Stimulated activated effector memory CD8-positive, alpha-beta T cell treated with anti-CD3 and anti-CD28 coated beads, Interleukin-12 subunit alpha, Interleukin-12 subunit beta, amount 100 ng/mL, for 72 hours (primary cell): ENCODE measurements around the gene C2CD2.
"Not testable (repeated sequence)": the region's sequence is repeated elsewhere in the genome, so short reads cannot be mapped to it uniquely, and the experiment has no call there.

Experiments used
- ATAC-seq: fragments of 150-1000 bp; cut with Tn5 transposase; 2 replicates; pipeline ENCODE4 v1.10.0; 2021
- DNase-seq, 2 donors: peaks; one replicate each; pipeline ENCODE4 v3.0.0; 2021 to 2022; ENCODE audit warnings: low spot score in 2 of 2
- H3K27ac Mint-ChIP-seq: one replicate; pipeline ENCODE4 v1.8.0; 2022; ENCODE audit warnings: mild to moderate bottlenecking, mixed read lengths
- H3K36me3 Mint-ChIP-seq: one replicate; pipeline ENCODE4 v1.8.0; 2022; ENCODE audit warnings: mild to moderate bottlenecking, mixed read lengths
- H3K4me1 Mint-ChIP-seq: one replicate; pipeline ENCODE4 v1.8.0; 2022; ENCODE audit warnings: mixed read lengths
- H3K4me3 Mint-ChIP-seq: one replicate; pipeline ENCODE4 v1.8.0; 2022; ENCODE audit warnings: mild to moderate bottlenecking, mixed read lengths
- H3K9me3 Mint-ChIP-seq: one replicate; pipeline ENCODE4 v1.8.0; 2022; ENCODE audit warnings: mixed read lengths

The C2CD2 gene

GRCh38 chr21:41954654-41955499 lies 1.1 kb upstream of the C2CD2 start:
- H3K27ac Mint-ChIP-seq, result peak overlapping the region; percentile 11
- peak overlapping the region; percentile 1 for H3K4me3 Mint-ChIP-seq
- ATAC-seq (no peak), DNase-seq (no peak)
- no peaks in the 10 kb centered on the region for H3K9me3 Mint-ChIP-seq
- peaks cover 4% of the 10 kb centered on the region for H3K36me3 Mint-ChIP-seq
- H3K4me1 Mint-ChIP-seq, result peaks cover 9% of the 10 kb centered on the region

GRCh38 chr21:41953249-41953830 lies 478 bp downstream of the C2CD2 start:
- peak overlapping the region; percentile 42 for H3K4me3 Mint-ChIP-seq
- DNase-seq, result no peak

GRCh38 chr21:41952568-41953248 lies 1.1 kb downstream of the C2CD2 start:
- Mint-ChIP-seq H3K36me3 (peaks cover 4% of the 10 kb centered on the region), H3K4me1 (peaks cover 9% of the 10 kb centered on the region), H3K27ac (no peak overlapping the region), H3K9me3 (no peaks in the 10 kb centered on the region), H3K4me3 (peak overlapping the region; percentile 42)
- no peak for ATAC-seq
- DNase-seq, result no peak

More at GRCh38 chr21:41953249-41953830, 478 bp downstream of the C2CD2 start:
- peaks cover 4% of the 10 kb centered on the region for H3K36me3 Mint-ChIP-seq
- H3K4me1 Mint-ChIP-seq, result peaks cover 9% of the 10 kb centered on the region
- no peaks in the 10 kb centered on the region for H3K9me3 Mint-ChIP-seq
- H3K27ac Mint-ChIP-seq, result no peak overlapping the region
- ATAC-seq, result peak; percentile 9

DNA sequence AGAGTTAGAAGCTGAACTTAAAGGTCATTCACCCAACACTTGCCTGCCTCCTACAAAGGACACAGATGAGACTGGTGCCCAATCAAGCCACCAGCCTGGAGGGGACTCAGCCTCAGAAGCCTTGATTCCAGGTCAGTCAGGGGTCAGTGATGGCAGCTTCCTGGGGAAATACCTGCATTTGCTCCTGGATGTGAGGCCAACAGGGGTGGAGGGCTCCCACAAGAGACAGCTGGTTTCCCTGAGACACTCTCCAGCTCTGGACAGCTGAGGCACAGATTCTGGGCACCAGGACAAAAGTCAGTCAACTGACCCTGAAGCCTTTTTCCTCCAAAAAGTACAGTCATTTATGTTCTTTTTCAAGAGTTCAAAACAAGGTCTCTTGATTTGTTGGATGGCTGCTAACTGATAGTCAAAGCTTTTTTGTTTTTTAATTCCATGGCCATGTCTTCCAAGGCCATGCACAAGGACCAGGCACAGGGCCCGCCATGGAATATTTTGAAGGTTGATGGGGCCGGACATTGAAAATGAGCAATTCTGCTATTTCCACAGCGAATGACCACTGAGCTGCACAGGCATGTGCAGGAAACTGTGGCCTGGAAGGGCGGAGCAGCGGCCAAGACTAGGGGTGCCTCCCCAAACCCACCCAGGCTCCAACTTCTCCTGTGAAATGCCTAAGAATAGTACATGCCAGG lies 1.8 kb downstream of the C2CD2 start:
- no peak for DNase-seq
- peak overlapping the region; percentile 42 for H3K4me3 Mint-ChIP-seq
- H3K36me3 Mint-ChIP-seq, result peaks cover 4% of the 10 kb centered on the region
- no peaks in the 10 kb centered on the region for H3K9me3 Mint-ChIP-seq
- H3K27ac Mint-ChIP-seq, result no peak overlapping the region
- ATAC-seq, result no peak
- peaks cover 9% of the 10 kb centered on the region for H3K4me1 Mint-ChIP-seq

- H3K4me3 Mint-ChIP-seq, result no peak overlapping the region
- ATAC-seq, result no peak
Observed at GRCh38 chr21:41950941-41951351, 2.9 kb downstream of the C2CD2 start.

GRCh38 chr21:41949631-41950030 lies 4.2 kb downstream of the C2CD2 start:
- H3K36me3 Mint-ChIP-seq, ATAC-seq: not testable (repeated sequence)

More at GRCh38 chr21:41950941-41951351, 2.9 kb downstream of the C2CD2 start:
- Mint-ChIP-seq H3K9me3 (no peaks in the 10 kb centered on the region), H3K4me1 (peaks cover 9% of the 10 kb centered on the region), H3K36me3 (peaks cover 4% of the 10 kb centered on the region), H3K27ac (no peak overlapping the region)
- no peak for DNase-seq

GRCh38 chr21:41948901-41949300 lies 4.9 kb downstream of the C2CD2 start:
- Mint-ChIP-seq H3K36me3 (no peaks in the 10 kb centered on the region), H3K4me1 (no peaks in the 10 kb centered on the region), H3K9me3 (no peaks in the 10 kb centered on the region), H3K27ac (no peak overlapping the region), H3K4me3 (no peak overlapping the region)
- DNase-seq, result no peak
- no peak for ATAC-seq

More at GRCh38 chr21:41949631-41950030, 4.2 kb downstream of the C2CD2 start:
- not testable (repeated sequence) for H3K9me3 Mint-ChIP-seq, H3K27ac Mint-ChIP-seq, H3K4me3 Mint-ChIP-seq, H3K4me1 Mint-ChIP-seq, DNase-seq

DNA sequence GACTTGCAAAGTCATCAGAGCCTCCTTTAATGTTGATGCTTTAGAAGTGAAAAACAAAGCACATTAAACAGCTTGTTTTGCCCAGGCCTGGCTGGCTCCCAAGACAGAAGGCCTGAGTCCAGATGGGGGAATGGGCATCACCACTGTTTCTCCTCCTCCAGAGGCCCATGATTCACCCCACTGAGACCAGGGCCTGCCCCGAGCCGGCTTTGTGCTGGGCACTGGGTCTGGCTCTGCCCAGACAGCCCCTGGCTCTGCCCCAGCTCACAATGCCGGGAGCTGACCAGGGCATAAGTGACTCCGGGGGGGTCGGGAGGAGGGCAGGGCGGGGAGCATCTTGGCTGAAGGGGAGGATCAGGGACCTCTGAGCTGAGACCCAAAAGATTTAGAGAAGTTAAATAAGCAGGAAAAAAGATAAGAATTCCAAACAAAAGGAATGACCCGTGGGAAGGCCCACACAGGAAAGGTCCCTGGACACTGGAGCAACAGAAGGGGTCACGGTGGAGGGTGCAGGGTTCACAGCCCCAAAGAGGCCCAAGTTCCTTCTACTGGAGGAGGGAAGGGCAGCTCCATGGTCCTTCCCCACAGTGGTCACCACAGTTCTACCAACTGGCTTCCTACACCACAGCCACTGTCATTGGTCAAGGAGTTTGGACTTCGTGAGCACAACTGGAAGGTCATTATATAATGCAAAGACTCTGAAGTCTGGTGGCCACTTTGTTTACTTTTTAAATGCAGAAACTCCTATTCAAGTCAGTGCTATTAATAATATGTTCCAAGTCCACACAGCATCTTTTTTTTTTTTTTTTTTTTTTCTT lies 5.5 kb downstream of the C2CD2 start:
- H3K4me1 Mint-ChIP-seq, result no peaks in the 10 kb centered on the region
- H3K9me3 Mint-ChIP-seq, result no peaks in the 10 kb centered on the region
- H3K36me3 Mint-ChIP-seq, result no peaks in the 10 kb centered on the region
- ATAC-seq (no peak), DNase-seq (no peak)
- no peak overlapping the region for H3K27ac Mint-ChIP-seq
- H3K4me3 Mint-ChIP-seq, result no peak overlapping the region

DNA sequence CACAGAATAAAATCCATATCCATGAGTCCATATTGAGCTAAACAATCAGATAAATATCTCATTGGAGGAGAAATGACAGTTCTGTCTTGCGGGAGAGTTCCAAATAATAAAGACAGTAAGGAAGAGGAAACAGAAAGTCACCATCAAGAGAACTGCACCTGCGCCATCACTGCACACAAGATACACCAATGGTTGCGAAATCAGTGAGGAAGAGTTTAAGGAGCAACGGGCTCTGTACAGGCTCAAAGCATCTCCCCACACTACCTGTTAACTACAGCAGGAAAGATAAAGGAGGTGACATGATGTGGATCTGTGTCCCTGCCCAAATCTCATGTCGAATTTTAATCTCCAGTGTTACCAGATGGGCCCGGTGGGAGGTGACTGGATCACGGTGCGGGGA lies 7.8 kb downstream of the C2CD2 start:
- Mint-ChIP-seq H3K9me3 (no peaks in the 10 kb centered on the region), H3K4me1 (no peaks in the 10 kb centered on the region), H3K27ac (no peak overlapping the region), H3K4me3 (no peak overlapping the region), H3K36me3 (no peaks in the 10 kb centered on the region)
- no peak for DNase-seq
- ATAC-seq, result no peak

DNA sequence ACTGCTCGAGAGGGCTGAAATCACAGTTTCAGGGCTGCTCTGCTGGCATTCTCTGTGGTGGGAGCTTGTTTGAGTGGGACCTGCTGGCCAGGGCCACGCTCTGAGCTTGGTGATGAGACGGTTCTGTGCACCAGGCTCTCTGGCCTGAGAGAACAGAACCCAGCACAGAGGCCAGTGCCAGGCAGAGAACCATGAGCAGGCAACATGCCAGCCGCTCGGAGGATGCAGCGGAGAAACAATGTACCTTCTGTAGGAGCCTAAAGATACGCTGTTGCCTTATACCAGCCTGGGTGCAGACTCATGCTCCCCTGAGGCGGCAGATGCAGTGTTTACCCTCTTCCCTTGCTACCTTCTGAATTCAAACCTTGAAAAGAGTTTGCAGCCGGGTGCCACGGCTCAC lies 10.0 kb downstream of the C2CD2 start:
- no peak overlapping the region for H3K27ac Mint-ChIP-seq

GRCh38 chr21:41942457-41942856 lies 11.4 kb downstream of the C2CD2 start:
- Mint-ChIP-seq H3K36me3 (no peaks in the 10 kb centered on the region), H3K4me1 (no peaks in the 10 kb centered on the region), H3K9me3 (no peaks in the 10 kb centered on the region), H3K4me3 (no peak overlapping the region), H3K27ac (no peak overlapping the region)
- DNase-seq (no peak), ATAC-seq (no peak)

More for the DNA sequence above, 10.0 kb downstream of the C2CD2 start:
- Mint-ChIP-seq H3K9me3 (no peaks in the 10 kb centered on the region), H3K36me3 (no peaks in the 10 kb centered on the region), H3K4me3 (no peak overlapping the region), H3K4me1 (no peaks in the 10 kb centered on the region)
- ATAC-seq (no peak), DNase-seq (no peak)

- no peak for DNase-seq
- Mint-ChIP-seq H3K4me3 (no peak overlapping the region), H3K36me3 (no peaks in the 10 kb centered on the region), H3K27ac (no peak overlapping the region), H3K9me3 (no peaks in the 10 kb centered on the region), H3K4me1 (no peaks in the 10 kb centered on the region)
- no peak for ATAC-seq
Observed at GRCh38 chr21:41941941-41942340, 11.9 kb downstream of the C2CD2 start.

DNA sequence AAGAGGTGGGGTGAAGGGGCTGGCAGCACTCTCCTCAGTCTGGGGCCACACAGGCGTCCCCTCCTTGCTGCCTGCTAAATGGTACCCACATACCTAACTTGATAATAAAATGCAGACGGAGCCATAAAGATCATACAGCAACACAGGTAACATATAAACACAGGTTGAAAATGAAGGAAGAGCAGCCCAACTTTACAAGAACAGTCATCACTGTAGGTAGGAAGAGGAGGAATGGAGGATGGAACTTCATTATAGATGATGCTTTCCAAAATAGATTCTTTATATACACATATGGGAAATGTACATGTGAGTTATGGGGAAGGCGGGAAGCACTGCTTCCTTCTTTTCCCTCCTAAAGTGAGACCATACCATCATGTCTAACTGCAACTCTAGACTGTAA lies 13.4 kb downstream of the C2CD2 start:
- no peak overlapping the region for H3K4me3 Mint-ChIP-seq
- H3K27ac Mint-ChIP-seq, result no peak overlapping the region
- no peak for DNase-seq

GRCh38 chr21:41939391-41939790 lies 14.4 kb downstream of the C2CD2 start:
- no peaks in the 10 kb centered on the region for H3K36me3 Mint-ChIP-seq
- H3K4me1 Mint-ChIP-seq, result no peaks in the 10 kb centered on the region
- no peak overlapping the region for H3K4me3 Mint-ChIP-seq
- DNase-seq, result no peak
- H3K27ac Mint-ChIP-seq, result no peak overlapping the region
- no peaks in the 10 kb centered on the region for H3K9me3 Mint-ChIP-seq
- ATAC-seq, result no peak

More for the DNA sequence above, 13.4 kb downstream of the C2CD2 start:
- no peaks in the 10 kb centered on the region for H3K9me3 Mint-ChIP-seq
- H3K4me1 Mint-ChIP-seq, result no peaks in the 10 kb centered on the region
- H3K36me3 Mint-ChIP-seq, result no peaks in the 10 kb centered on the region
- no peak for ATAC-seq
